Measurements from ENCODE around the gene KCNQ1.

DNA sequence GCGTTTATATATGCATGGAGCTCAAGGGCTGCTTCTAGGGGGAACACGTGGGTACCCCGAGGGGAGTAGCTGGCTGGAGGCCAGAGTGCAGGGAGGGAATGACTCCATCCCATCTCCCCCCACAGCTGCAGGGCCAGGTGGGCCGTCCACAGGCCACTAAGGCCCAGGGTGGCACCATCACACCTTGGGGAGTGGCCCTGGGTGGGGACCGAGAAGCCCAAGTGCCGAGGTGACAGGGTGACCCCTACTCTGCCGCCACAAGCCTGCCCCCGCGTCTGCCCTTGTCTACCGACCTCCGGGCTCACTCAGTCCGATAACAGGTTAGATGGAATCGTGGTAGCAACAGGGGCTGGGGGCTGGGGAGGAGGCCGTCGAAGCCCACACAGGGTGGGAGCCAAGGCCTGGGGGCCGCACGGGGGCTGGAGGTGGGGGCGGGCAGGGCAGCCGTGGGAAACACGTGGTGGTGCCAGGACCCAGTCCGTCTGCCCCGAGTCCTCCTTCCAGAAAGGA is 129.3 kb downstream of the KCNQ1 start:
- TF ChIP-seq CTCF (conservative IDR thresholded peaks at IDR 0.05; ENCODE audit: low read length) (no peak), EZH2phosphoT487 (IDR thresholded peaks at IDR 0.05; ENCODE audit: borderline replicate concordance) (no peak)

Data from Loucy (cell line).